Activated CD8-positive, alpha-beta memory T cell treated with anti-CD3 and anti-CD28 coated beads, Interleukin-2, amount 50 U/mL, for 1 hour (primary cell): ENCODE measurements around the gene PPP2R5B.
"Not testable (repeated sequence)": the region's sequence is repeated elsewhere in the genome, so short reads cannot be mapped to it uniquely, and the experiment has no call there.

Experiments
- DNase-seq: peaks from one replicate; pipeline ENCODE4 v3.0.0-alpha.2; 2020; ENCODE audit errors: extremely low read depth

Gene PPP2R5B

GRCh38 chr11:64976651-64977050 lies 52.2 kb downstream of the PPP2R5B start:
- no peak for DNase-seq

GRCh38 chr11:64983339-64983738 lies 58.9 kb downstream of the PPP2R5B start:
- DNase-seq, result not testable (repeated sequence)
